Stimulated activated CD4-positive, alpha-beta T cell treated with anti-CD3 and anti-CD28 coated beads, Interleukin-15, amount 100 ng/mL, for 48 hours (primary cell): Measurements from ENCODE around the gene ILK.

ENCODE experiments used
- DNase-seq, 2 donors: peaks; one replicate each; pipeline ENCODE4 v3.0.0-alpha.2; 2020; ENCODE audit warnings: low read depth in 2 of 2

The ILK gene

GRCh38 chr11:6606471-6607189 is 3.1 kb downstream of the ILK start:
- DNase-seq, result peak in 1 of 2 donors; percentile 29

GRCh38 chr11:6607190-6607795 is 3.7 kb downstream of the ILK start:
- DNase-seq, result no peak

GRCh38 chr11:6608011-6608410 is 4.4 kb downstream of the ILK start:
- no peak for DNase-seq

- DNase-seq, result no peak
Observed at GRCh38 chr11:6608726-6609501, 5.3 kb downstream of the ILK start.

- DNase-seq, result no peak
Observed at GRCh38 chr11:6609502-6610015, 6.0 kb downstream of the ILK start.

GRCh38 chr11:6610591-6610990 is 7.0 kb downstream of the ILK start:
- no peak for DNase-seq

- no peak for DNase-seq
Observed at GRCh38 chr11:6611092-6611962, 7.8 kb downstream of the ILK start.

GRCh38 chr11:6611963-6612212 is 8.3 kb downstream of the ILK start:
- DNase-seq, result no peak

GRCh38 chr11:6612213-6613041 is 8.9 kb downstream of the ILK start, which contains the start of gene TAF10:
Gene TAF10 (minus strand): TSS chr11:6612216. CDS start chr11:6612189, 27 bp downstream.
- DNase-seq, result peak; percentile 90 to 94

- no peak for DNase-seq
Observed at GRCh38 chr11:6613496-6613895, 9.9 kb downstream of the ILK start.

- no peak for DNase-seq
Observed at GRCh38 chr11:6614446-6614845, 10.9 kb downstream of the ILK start.

- DNase-seq, result no peak
Observed at GRCh38 chr11:6615046-6615445, 11.5 kb downstream of the ILK start.

- no peak for DNase-seq
Observed at GRCh38 chr11:6615882-6616585, 12.5 kb downstream of the ILK start.

GRCh38 chr11:6616596-6617250 is 13.1 kb downstream of the ILK start:
- no peak for DNase-seq

- DNase-seq, result no peak
Observed at GRCh38 chr11:6617315-6617781, 13.8 kb downstream of the ILK start.

GRCh38 chr11:6618117-6619003 is 14.8 kb downstream of the ILK start:
- peak; percentile 36 to 51 for DNase-seq

- peak; percentile 71 to 85 for DNase-seq
Observed at GRCh38 chr11:6619004-6619745, 15.6 kb downstream of the ILK start, which contains the start of gene TPP1. Gene TPP1 (minus strand): TSS chr11:6619422. CDS start chr11:6619400, 22 bp downstream.

- DNase-seq, result no peak
Observed at GRCh38 chr11:6620636-6621035, 17.1 kb downstream of the ILK start.
